ENCODE results near the gene PLCL2.

DNA sequence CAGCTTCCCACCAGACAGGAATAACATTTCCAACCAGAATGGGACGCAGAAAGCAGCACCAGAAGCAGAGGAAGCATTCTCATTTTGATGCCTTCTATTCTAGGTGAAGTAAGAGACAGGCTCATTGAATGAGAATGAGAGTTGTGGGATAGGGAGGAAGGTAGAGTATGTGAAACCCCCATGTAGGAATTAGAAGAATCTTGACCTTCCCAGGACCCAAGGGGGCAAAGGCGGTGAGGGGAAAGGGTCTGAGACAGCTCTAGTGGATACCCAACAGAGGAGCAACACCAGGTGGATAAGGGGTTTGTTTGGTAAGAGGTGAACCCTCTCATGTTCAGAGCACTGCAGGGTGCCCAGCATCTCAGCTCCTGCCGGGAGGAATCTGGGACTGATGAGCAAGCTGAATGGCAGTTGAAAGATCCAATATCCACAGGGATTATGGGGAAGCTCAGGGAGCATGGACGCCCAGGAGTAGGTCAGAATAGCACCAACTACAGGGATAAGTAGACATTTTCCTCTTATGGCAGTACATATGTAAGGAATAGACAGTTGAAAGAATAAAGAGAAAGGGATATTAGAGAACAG, 77.0 kb downstream of the PLCL2 start:
- TF ChIP-seq, protein P1, sequence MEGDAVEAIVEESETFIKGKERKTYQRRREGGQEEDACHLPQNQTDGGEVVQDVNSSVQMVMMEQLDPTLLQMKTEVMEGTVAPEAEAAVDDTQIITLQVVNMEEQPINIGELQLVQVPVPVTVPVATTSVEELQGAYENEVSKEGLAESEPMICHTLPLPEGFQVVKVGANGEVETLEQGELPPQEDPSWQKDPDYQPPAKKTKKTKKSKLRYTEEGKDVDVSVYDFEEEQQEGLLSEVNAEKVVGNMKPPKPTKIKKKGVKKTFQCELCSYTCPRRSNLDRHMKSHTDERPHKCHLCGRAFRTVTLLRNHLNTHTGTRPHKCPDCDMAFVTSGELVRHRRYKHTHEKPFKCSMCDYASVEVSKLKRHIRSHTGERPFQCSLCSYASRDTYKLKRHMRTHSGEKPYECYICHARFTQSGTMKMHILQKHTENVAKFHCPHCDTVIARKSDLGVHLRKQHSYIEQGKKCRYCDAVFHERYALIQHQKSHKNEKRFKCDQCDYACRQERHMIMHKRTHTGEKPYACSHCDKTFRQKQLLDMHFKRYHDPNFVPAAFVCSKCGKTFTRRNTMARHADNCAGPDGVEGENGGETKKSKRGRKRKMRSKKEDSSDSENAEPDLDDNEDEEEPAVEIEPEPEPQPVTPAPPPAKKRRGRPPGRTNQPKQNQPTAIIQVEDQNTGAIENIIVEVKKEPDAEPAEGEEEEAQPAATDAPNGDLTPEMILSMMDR (IDR thresholded peaks at IDR 0.05; ENCODE audit: low read length), result no peak
- no peak for TF ChIP-seq EZH2 (IDR thresholded peaks at IDR 0.05; ENCODE audit: borderline replicate concordance, low read length)

Measured in OCI-LY1 (cell line).